ENCODE results near the gene WFS1. TPM values are rescaled to one million over a fixed set of nuclear protein-coding genes. Genes with fewer than 3 reads are reported as not detected.

The WFS1 gene
- total and polyA plus RNA-seq, 2 of the 4 experiments (the other 2 are of a cell fraction): 9.7 to 42.4 TPM

GRCh38 chr4:6330384-6330767 is 60.7 kb downstream of the WFS1 start:
- H3K56ac ChIP-seq (ENCODE audit: extremely low read depth, insufficient read depth, low read length): no peak overlapping the region
- no peak overlapping the region for H2BK15ac ChIP-seq (ENCODE audit: low read depth, low read length)
- 60% methylated on average over 1 of the region's 7 CpGs; no CpG with 5 or more reads in 1 of the 2 experiments for WGBS, 2 experiments (ENCODE audit: extremely low coverage in 2 of 2, insufficient read length in 1 of 2)
- H3K18ac ChIP-seq (ENCODE audit: low read depth, low read length): no peak overlapping the region
- H3K4me1 ChIP-seq (ENCODE audit: control insufficient read depth, insufficient read depth, low read length): no peaks in the 10 kb centered on the region
- H3K4ac ChIP-seq (ENCODE audit: low read depth, low read length): no peak overlapping the region
- no peak overlapping the region for H3K4me2 ChIP-seq (ENCODE audit: low read depth, low read length)
- in situ Hi-C loops (cut with MboI; ENCODE audit: low sequenced_read_pairs) (no loop called here), intact Hi-C loops (cut with micrococcal nuclease) (loop anchor here (5.0 kb wide), 1 partner anchor 752 kb away; no protein-coding TSS in a partner anchor), dilution Hi-C loops (cut with HindIII; ENCODE audit: low sequenced_read_pairs, unreplicated experiment) (no loop called here)
- H2BK5ac ChIP-seq (ENCODE audit: low read depth, low read length, poor library complexity, severe bottlenecking): no peak overlapping the region
- peaks cover 3% of the 10 kb centered on the region; the same call in 1 of the 2 replicates for H3K9me3 ChIP-seq (ENCODE audit: control insufficient read depth, insufficient read depth, low read length)
- H4K20me1 ChIP-seq (ENCODE audit: insufficient read depth, low read length): no peaks in the 10 kb centered on the region; the same call in 1 of the 2 replicates
- no peak overlapping the region for H4K8ac ChIP-seq (ENCODE audit: low read depth in 2 of 2, low read length in 2 of 2)
- no peaks in the 10 kb centered on the region for H3K36me3 ChIP-seq (ENCODE audit: control insufficient read depth, insufficient read depth, low read length)
- TF ChIP-seq POLR2A (IDR thresholded peaks at IDR 0.05; ENCODE audit: low read depth, low read length): no peak
- peak; percentile 48; the same call in 1 of the 2 replicates for TF ChIP-seq USF2 (IDR thresholded peaks at IDR 0.05; ENCODE audit: low read depth, low read length)
- DNase-seq: no peak
- no peak overlapping the region for H2AK5ac ChIP-seq (ENCODE audit: low read depth, low read length)
- no peak overlapping the region for H2BK20ac ChIP-seq (ENCODE audit: low read depth, low read length)
- POLR2A ChIA-PET (ENCODE audit: unreplicated experiment): no interaction called here
- peaks cover 19% of the 10 kb centered on the region for H3K27me3 ChIP-seq (ENCODE audit: control insufficient read depth, insufficient read depth, low read length)
- H3K79me1 ChIP-seq (ENCODE audit: low read depth in 1 of 2, low read length in 2 of 2): no peaks in the 10 kb centered on the region
- BruUV-seq (replicated peaks): no TSS peak
- H3K14ac ChIP-seq (replicated peaks; ENCODE audit: low read depth, low read length): no peak overlapping the region
- no peak overlapping the region for H3K23ac ChIP-seq (ENCODE audit: low read depth, low read length)
- no peak overlapping the region for H3K4me3 ChIP-seq (ENCODE audit: insufficient read depth, low read depth, low read length)
- no peaks in the 10 kb centered on the region for H3K9me1 ChIP-seq (ENCODE audit: insufficient read depth, low read length)
- H4K91ac ChIP-seq (ENCODE audit: insufficient read depth, low read depth, low read length): no peak overlapping the region
- ATAC-seq (ENCODE audit: low read depth): no peak
- CTCF ChIA-PET: interaction anchor here (1.2 to 4.2 kb wide), 7 partner anchors 8 to 85 kb away, joined by 3 to 43 read pairs (median 5); no protein-coding TSS in a partner anchor
- H2BK120ac ChIP-seq (ENCODE audit: low read depth, low read length): no peak overlapping the region
- no peak overlapping the region for H2AFZ ChIP-seq (replicated peaks; ENCODE audit: low read length, poor library complexity)
- no peak overlapping the region for H3K27ac ChIP-seq (ENCODE audit: insufficient read depth, low read length)
- H3K9ac ChIP-seq (ENCODE audit: low read depth, low read length): no peak overlapping the region
- no peak overlapping the region for H4K5ac ChIP-seq (ENCODE audit: low read depth, low read length)
- H2AK9ac ChIP-seq (replicated peaks; ENCODE audit: low read depth, low read length, poor library complexity): no peak overlapping the region

All from IMR-90 (cell line).